BLaER1 treated with 17β-estradiol and CSF1 and Interleukin-3, amounts not matched to agents 10 nM and 100 nM (cell line): Measurements from ENCODE around the gene LILRB3.

ENCODE experiments used
- H3K27ac ChIP-seq, 11 experiments: shearing (Covaris generic); formaldehyde crosslinking; 2 replicates each; pipeline ENCODE4 v1.8.1; 2022
- H3K27me3 ChIP-seq, 11 experiments: shearing (Covaris generic); formaldehyde crosslinking; 2 replicates each; pipeline ENCODE4 v1.8.1; 2022
- H3K36me3 ChIP-seq, 11 experiments: shearing (Covaris generic); formaldehyde crosslinking; 2 replicates each; pipeline ENCODE4 v1.8.1; 2022
- H3K4me1 ChIP-seq, 10 experiments: shearing (Covaris generic); formaldehyde crosslinking; 2 replicates each; pipeline ENCODE4 v1.8.1; 2022
- H3K4me2 ChIP-seq, 11 experiments: shearing (Covaris generic); formaldehyde crosslinking; 2 replicates each; pipeline ENCODE4 v1.8.1; 2022
- H3K4me3 ChIP-seq, 10 experiments: shearing (Covaris generic); formaldehyde crosslinking; 2 replicates each; pipeline ENCODE4 v1.8.1; 2022
- H3K9ac ChIP-seq, 11 experiments: shearing (Covaris generic); formaldehyde crosslinking; 2 replicates each; pipeline ENCODE4 v1.8.1; 2022
- H3K9me3 ChIP-seq, 11 experiments: shearing (Covaris generic); formaldehyde crosslinking; replicated peaks in 1 of 11; 2 replicates each; pipeline ENCODE4 v1.8.1; 2022
- H4K20me1 ChIP-seq, 11 experiments: shearing (Covaris generic); formaldehyde crosslinking; 2 replicates each; pipeline ENCODE4 v1.8.1; 2022
- Cebpa-rat ChIP-seq, 11 experiments: shearing (Covaris generic); IDR thresholded peaks; 2 replicates each; pipeline ENCODE4 v1.8.1; 2022

The LILRB3 gene

GRCh38 chr19:54168174-54168917, 54.5 kb downstream of the LILRB3 start:
- Histone ChIP-seq H3K9me3 (peaks cover 0 to 10% (median 0%) of the 10 kb centered on the region in 11 experiments; a peak in 4 of 22 replicates), H3K4me2 (peak overlapping the region; percentile 42 to 73 (median 66); a peak in 21 of 22 replicates), H3K27me3 (no peaks in the 10 kb centered on the region), H3K36me3 (no peaks in the 10 kb centered on the region), H4K20me1 (peaks cover 0 to 10% (median under 1%) of the 10 kb centered on the region in 11 experiments; a peak in 6 of 22 replicates), H3K4me3 (no peak overlapping the region), H3K27ac (peak overlapping the region in 5 of 11 experiments; percentile 3 to 43 (median 30); a peak in 3 of 22 replicates), H3K4me1 (peaks cover 23 to 38% (median 35%) of the 10 kb centered on the region in 10 experiments), H3K9ac (peak overlapping the region in 3 of 11 experiments; percentile 13 to 50 (median 31); a peak in 2 of 22 replicates)
- no peak for TF ChIP-seq Cebpa-rat (IDR thresholded peaks at IDR 0.05)
